GM18519 (cell line): ENCODE results near the gene CCK.

Source experiments
- ATAC-seq: cut with Tn5 transposase; IDR thresholded peaks from one replicate; pipeline ENCODE4 v1.9.1; 2021; ENCODE audit warnings: mild to moderate bottlenecking, moderate library complexity; ENCODE audit not compliant: unreplicated experiment, low FRiP score

CCK gene

GRCh38 chr3:42226470-42227425, 39.2 kb downstream of the CCK start:
- ATAC-seq: no peak

GRCh38 chr3:42225486-42226363, 40.3 kb downstream of the CCK start:
- no peak for ATAC-seq

GRCh38 chr3:42224658-42225421, 41.1 kb downstream of the CCK start:
- no peak for ATAC-seq

GRCh38 chr3:42224178-42224577, 41.8 kb downstream of the CCK start:
- ATAC-seq: no peak

GRCh38 chr3:42222942-42223693, 42.9 kb downstream of the CCK start:
- ATAC-seq: no peak

GRCh38 chr3:42220436-42221121, 45.4 kb downstream of the CCK start:
- no peak for ATAC-seq

- no peak for ATAC-seq
Measured at GRCh38 chr3:42216931-42217333, 49.1 kb downstream of the CCK start.

- ATAC-seq: peak; percentile 49
Measured at GRCh38 chr3:42216302-42216701, 49.7 kb downstream of the CCK start.

- ATAC-seq: no peak
Measured at GRCh38 chr3:42214565-42215283, 51.3 kb downstream of the CCK start.

- ATAC-seq: no peak
Measured at GRCh38 chr3:42214064-42214463, 51.9 kb downstream of the CCK start.

- ATAC-seq: no peak
Measured at GRCh38 chr3:42213417-42213816, 52.6 kb downstream of the CCK start.

GRCh38 chr3:42210726-42211125, 55.3 kb downstream of the CCK start:
- ATAC-seq: no peak

- ATAC-seq: no peak
Measured at GRCh38 chr3:42209917-42210316, 56.1 kb downstream of the CCK start.
